ENCODE data around the gene ECEL1.
"Not testable (repeated sequence)": the region's sequence is repeated elsewhere in the genome, so short reads cannot be mapped to it uniquely, and the experiment has no call there.

DNA sequence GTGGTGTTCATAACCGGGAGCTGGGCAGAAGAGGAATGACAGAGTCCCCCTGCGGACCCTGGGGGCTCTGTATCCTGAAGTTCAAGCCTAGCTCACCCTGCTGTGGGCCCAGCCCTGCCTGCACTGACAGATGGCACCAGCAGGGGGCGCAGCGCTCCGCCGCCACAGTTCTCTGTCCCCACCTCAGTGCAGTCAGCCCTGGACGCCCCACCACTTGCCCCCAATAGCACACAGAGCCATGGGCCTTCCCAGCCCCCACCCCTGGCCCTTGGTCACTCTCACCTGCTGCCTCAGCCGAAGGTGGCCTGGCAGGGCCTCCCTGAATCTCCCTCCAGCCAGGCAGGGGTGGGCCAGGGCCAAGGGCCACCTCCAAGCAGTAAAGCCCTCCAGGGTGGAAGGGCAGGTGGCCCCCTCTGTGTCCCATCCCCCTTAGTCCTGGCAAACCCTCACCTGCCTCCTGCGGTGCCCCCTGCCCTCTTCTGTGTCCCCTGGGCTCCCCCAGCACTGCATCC, 41.3 kb downstream of the ECEL1 start:
- TF ChIP-seq POLR2A (IDR thresholded peaks at IDR 0.05): not testable (repeated sequence)
- TF ChIP-seq, protein P1, sequence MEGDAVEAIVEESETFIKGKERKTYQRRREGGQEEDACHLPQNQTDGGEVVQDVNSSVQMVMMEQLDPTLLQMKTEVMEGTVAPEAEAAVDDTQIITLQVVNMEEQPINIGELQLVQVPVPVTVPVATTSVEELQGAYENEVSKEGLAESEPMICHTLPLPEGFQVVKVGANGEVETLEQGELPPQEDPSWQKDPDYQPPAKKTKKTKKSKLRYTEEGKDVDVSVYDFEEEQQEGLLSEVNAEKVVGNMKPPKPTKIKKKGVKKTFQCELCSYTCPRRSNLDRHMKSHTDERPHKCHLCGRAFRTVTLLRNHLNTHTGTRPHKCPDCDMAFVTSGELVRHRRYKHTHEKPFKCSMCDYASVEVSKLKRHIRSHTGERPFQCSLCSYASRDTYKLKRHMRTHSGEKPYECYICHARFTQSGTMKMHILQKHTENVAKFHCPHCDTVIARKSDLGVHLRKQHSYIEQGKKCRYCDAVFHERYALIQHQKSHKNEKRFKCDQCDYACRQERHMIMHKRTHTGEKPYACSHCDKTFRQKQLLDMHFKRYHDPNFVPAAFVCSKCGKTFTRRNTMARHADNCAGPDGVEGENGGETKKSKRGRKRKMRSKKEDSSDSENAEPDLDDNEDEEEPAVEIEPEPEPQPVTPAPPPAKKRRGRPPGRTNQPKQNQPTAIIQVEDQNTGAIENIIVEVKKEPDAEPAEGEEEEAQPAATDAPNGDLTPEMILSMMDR (IDR thresholded peaks at IDR 0.05): not testable (repeated sequence)
